Dendritic cell treated with granulocyte-macrophage colony-stimulating factor and Interleukin-4, amounts not matched to agents 40 ng/mL and 50 ng/mL, for 4 days (primary cell): ENCODE data around the gene EFNA2.

Experiments
- H3K27ac Mint-ChIP-seq: one replicate; pipeline ENCODE4 v1.8.0; 2022; ENCODE audit warnings: mild to moderate bottlenecking, mixed read lengths
- H3K27me3 Mint-ChIP-seq: one replicate; pipeline ENCODE4 v1.8.0; 2022; ENCODE audit warnings: mild to moderate bottlenecking, mixed read lengths
- H3K36me3 Mint-ChIP-seq: one replicate; pipeline ENCODE4 v1.8.0; 2022; ENCODE audit warnings: low read depth, mixed read lengths
- H3K4me1 Mint-ChIP-seq: one replicate; pipeline ENCODE4 v1.8.0; 2022; ENCODE audit warnings: low read depth, mixed read lengths
- H3K4me3 Mint-ChIP-seq: one replicate; pipeline ENCODE4 v1.8.0; 2022; ENCODE audit warnings: mild to moderate bottlenecking, moderate library complexity, mixed read lengths
- H3K9me3 Mint-ChIP-seq: one replicate; pipeline ENCODE4 v1.8.0; 2022; ENCODE audit warnings: mixed read lengths
- intact Hi-C: fragments of 100-400 bp; cut with micrococcal nuclease; formaldehyde crosslinking; loops from one replicate; pipeline ENCODE4 v1.15.0; 2022

Gene EFNA2

DNA sequence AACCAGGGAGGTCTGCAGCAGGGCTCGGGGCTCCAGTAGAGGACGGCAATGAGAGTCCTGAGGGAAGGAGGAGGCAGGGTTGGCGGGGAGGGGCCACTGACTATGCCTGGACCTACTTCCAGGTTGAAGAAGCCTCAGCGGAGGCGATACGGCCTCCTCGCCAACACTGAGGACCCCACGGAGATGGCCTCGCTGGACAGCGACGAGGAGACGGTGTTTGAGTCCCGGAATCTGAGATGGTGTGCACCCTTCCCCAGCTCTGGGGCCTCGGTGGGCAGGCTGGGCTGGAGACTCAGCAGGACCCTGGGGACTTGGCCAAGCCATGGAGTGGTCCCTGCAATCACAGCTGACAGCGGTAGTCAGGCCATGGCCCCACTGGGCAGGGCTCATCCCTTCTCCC lies 8.6 kb upstream of the EFNA2 start:
- H3K36me3 Mint-ChIP-seq: peaks cover 79% of the 10 kb centered on the region
- H3K4me3 Mint-ChIP-seq: peak overlapping the region; percentile 79
- H3K27me3 Mint-ChIP-seq: peaks cover 5% of the 10 kb centered on the region
- intact Hi-C loops: no loop called here
- H3K27ac Mint-ChIP-seq: peak overlapping the region; percentile 90
- no peaks in the 10 kb centered on the region for H3K9me3 Mint-ChIP-seq
- H3K4me1 Mint-ChIP-seq: peaks cover 65% of the 10 kb centered on the region

- Mint-ChIP-seq H3K4me3 (no peak overlapping the region), H3K9me3 (no peaks in the 10 kb centered on the region), H3K27ac (peak overlapping the region; percentile 10), H3K4me1 (peaks cover 55% of the 10 kb centered on the region), H3K27me3 (peaks cover 10% of the 10 kb centered on the region), H3K36me3 (peaks cover 69% of the 10 kb centered on the region)
- intact Hi-C loops: no loop called here
Measured at GRCh38 chr19:1278074-1278473, 7.6 kb upstream of the EFNA2 start.

DNA sequence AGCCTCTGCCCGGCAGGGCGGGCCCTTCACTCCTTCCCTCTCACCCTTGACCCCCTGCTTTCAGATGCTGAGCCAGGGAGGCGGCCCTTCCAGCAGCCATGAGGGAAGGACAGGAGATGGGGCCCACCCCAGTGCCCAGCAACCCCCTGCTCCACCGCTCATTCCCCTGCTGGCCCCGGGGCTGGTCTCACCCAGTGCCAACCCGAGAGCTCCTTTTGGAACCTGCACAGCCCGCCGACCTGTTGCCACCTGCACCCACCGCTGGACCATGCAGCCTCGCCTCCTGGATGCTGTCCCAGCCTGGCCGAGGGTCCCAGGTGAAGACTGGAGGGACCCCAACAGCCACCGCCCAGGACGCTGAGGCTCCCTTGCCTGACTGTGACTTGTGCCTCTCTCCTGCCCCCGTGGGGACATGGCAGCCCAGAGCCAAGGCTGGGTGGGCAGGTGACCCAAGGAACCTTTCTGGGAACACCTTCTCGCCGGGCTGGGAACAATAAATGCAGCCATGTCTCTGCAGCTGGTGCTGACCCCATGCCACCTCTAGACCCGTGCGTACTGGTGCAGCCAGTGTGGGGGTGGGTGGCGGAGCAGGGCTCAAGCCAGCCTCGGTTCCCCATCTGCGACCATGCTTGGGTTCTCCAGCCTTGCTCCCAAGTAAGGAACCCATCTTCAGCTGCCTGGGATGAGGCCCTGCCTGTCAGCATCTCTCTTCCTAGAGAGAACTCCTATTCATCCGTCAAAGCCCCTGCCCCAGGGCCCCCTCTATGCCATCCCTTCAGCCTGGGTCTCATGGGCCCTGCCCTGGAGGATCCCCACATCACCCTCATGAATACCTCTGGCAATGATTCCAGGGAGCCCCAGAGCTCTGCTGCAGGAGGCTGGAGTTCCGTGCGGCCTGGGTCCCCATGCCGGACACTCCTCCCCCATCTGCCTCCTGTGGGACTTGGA lies 6.7 kb upstream of the EFNA2 start:
- Mint-ChIP-seq H3K4me1 (peaks cover 46% of the 10 kb centered on the region), H3K4me3 (no peak overlapping the region), H3K36me3 (peaks cover 60% of the 10 kb centered on the region), H3K27ac (no peak overlapping the region), H3K9me3 (no peaks in the 10 kb centered on the region), H3K27me3 (peaks cover 18% of the 10 kb centered on the region)
- intact Hi-C loops: loop anchor here (1.0 kb wide), 1 partner anchor 93 kb away; no protein-coding TSS in a partner anchor

- Mint-ChIP-seq H3K27ac (no peak overlapping the region), H3K4me1 (peaks cover 37% of the 10 kb centered on the region), H3K4me3 (no peak overlapping the region), H3K9me3 (no peaks in the 10 kb centered on the region), H3K27me3 (peaks cover 27% of the 10 kb centered on the region), H3K36me3 (peaks cover 51% of the 10 kb centered on the region)
- intact Hi-C loops: loop anchor here (1.0 kb wide), 1 partner anchor 92 kb away; no protein-coding TSS in a partner anchor
Measured at GRCh38 chr19:1279782-1280341, 5.8 kb upstream of the EFNA2 start.

GRCh38 chr19:1280636-1281568 lies 4.8 kb upstream of the EFNA2 start:
- no peak overlapping the region for H3K4me3 Mint-ChIP-seq
- H3K9me3 Mint-ChIP-seq: no peaks in the 10 kb centered on the region
- no peak overlapping the region for H3K27ac Mint-ChIP-seq

DNA sequence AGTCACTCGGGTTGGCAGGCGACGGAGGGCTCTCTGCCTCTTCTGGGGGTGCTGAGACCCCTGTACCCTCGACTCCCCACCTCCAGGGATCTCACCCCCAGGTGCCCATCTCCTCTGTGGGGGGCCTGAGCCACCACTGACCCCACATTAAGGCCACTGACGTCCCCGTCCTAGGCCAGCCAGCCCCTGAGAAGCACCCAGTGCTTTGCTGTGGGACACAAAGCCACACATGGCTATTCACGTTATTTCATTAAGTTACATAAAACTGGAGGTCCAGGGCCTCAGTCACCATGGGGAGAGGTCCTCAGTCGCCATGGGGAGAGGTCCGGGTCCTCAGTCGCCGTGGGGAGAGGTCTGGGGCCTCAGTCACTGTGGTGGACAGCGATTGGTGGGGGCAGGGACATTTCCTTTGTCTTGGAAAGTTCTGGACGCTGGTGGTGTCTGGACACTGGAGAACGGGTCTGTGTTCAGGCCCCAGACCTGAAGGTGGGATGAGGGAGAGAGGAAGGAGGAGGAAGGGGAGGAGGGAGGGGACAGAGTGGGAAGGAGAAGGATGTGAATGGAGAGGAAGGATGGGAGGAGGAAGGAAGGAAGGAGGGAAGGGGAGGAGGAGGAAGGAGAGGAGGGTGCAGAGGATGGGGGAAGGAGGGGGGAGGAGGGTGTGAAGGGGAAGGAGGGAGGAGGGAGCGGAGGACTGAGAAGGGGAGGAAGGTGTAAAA lies 3.9 kb upstream of the EFNA2 start:
- H3K27me3 Mint-ChIP-seq: peaks cover 37% of the 10 kb centered on the region
- H3K36me3 Mint-ChIP-seq: peaks cover 40% of the 10 kb centered on the region
- peaks cover 33% of the 10 kb centered on the region for H3K4me1 Mint-ChIP-seq
- intact Hi-C loops: no loop called here
- H3K27ac Mint-ChIP-seq: no peak overlapping the region
- no peak overlapping the region for H3K4me3 Mint-ChIP-seq
- no peaks in the 10 kb centered on the region for H3K9me3 Mint-ChIP-seq

More at GRCh38 chr19:1280636-1281568, 4.8 kb upstream of the EFNA2 start:
- H3K4me1 Mint-ChIP-seq: peaks cover 33% of the 10 kb centered on the region
- peaks cover 32% of the 10 kb centered on the region for H3K27me3 Mint-ChIP-seq
- intact Hi-C loops: no loop called here
- peaks cover 44% of the 10 kb centered on the region for H3K36me3 Mint-ChIP-seq

DNA sequence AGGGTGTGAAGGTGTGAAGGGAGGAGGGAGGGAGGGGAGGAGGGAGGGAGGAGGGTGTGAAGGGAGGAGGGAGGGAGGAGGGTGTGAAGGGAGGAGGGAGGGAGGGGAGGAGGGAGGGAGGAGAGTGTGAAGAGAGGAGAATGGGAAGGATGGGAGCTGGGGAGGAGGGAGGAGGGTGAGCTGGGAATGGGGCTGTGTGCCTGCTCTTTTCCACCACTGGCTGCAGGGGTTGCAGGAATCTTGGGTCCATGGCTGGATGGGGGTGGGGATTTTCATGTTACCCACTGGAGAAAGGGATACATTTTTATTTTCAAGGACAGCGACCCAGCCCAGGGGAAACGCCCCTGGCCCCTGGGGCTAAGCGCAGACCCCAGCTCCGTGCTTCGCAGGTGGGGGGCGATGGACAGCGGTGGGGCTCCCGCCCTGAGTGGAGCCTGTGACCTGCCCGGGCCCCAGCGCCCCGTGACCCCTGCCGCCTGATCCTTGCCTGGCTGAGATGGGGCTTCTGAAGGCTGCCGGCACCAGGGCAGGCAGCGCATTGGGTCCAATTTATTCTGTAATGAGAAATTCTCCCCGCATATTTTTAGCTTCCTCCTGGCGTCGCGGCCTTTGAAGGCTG lies 3.0 kb upstream of the EFNA2 start:
- Mint-ChIP-seq H3K9me3 (no peaks in the 10 kb centered on the region), H3K27ac (no peak overlapping the region), H3K36me3 (peaks cover 31% of the 10 kb centered on the region), H3K27me3 (peaks cover 46% of the 10 kb centered on the region), H3K4me1 (peaks cover 29% of the 10 kb centered on the region), H3K4me3 (no peak overlapping the region)
- intact Hi-C loops: no loop called here

- peaks cover 22% of the 10 kb centered on the region for H3K4me1 Mint-ChIP-seq
- peaks cover 24% of the 10 kb centered on the region for H3K36me3 Mint-ChIP-seq
- H3K4me3 Mint-ChIP-seq: no peak overlapping the region
- no peak overlapping the region for H3K27ac Mint-ChIP-seq
- H3K27me3 Mint-ChIP-seq: peaks cover 52% of the 10 kb centered on the region
- no peaks in the 10 kb centered on the region for H3K9me3 Mint-ChIP-seq
- intact Hi-C loops: no loop called here
Measured at GRCh38 chr19:1283207-1283916, 2.3 kb upstream of the EFNA2 start.

- Mint-ChIP-seq H3K27ac (no peak overlapping the region), H3K4me3 (no peak overlapping the region), H3K9me3 (no peaks in the 10 kb centered on the region), H3K27me3 (peaks cover 58% of the 10 kb centered on the region), H3K4me1 (peaks cover 22% of the 10 kb centered on the region), H3K36me3 (peaks cover 19% of the 10 kb centered on the region)
- intact Hi-C loops: no loop called here
Measured at GRCh38 chr19:1283917-1284292, 1.8 kb upstream of the EFNA2 start.

- peaks cover 22% of the 10 kb centered on the region for H3K4me1 Mint-ChIP-seq
- H3K4me3 Mint-ChIP-seq: no peak overlapping the region
- H3K9me3 Mint-ChIP-seq: no peaks in the 10 kb centered on the region
- intact Hi-C loops: no loop called here
- H3K36me3 Mint-ChIP-seq: peaks cover 13% of the 10 kb centered on the region
- peaks cover 63% of the 10 kb centered on the region for H3K27me3 Mint-ChIP-seq
- H3K27ac Mint-ChIP-seq: no peak overlapping the region
Measured at GRCh38 chr19:1284293-1284978, 1.2 kb upstream of the EFNA2 start.

- Mint-ChIP-seq H3K4me3 (peak overlapping the region; percentile 26), H3K36me3 (peaks cover 6% of the 10 kb centered on the region), H3K9me3 (no peaks in the 10 kb centered on the region), H3K27ac (no peak overlapping the region), H3K4me1 (peaks cover 15% of the 10 kb centered on the region), H3K27me3 (peaks cover 69% of the 10 kb centered on the region)
- intact Hi-C loops: no loop called here
Measured at GRCh38 chr19:1284979-1285736, 515 bp upstream of the EFNA2 start.
